WTC11 (cell line): Measurements from ENCODE around the gene OR9Q1. TPM values are rescaled to one million over a fixed set of nuclear protein-coding genes. Genes with fewer than 3 reads are reported as not detected.

ENCODE experiments used
- ATAC-seq: fragments of 200-7000 bp; cut with Tn5 transposase; 2 replicates; pipeline ENCODE4 v1.10.0; 2021; ENCODE audit warnings: mild to moderate bottlenecking, moderate library complexity
- CTCF ChIA-PET: fragments of 300-600 bp; sonication (Branson Sonifier 250); formaldehyde crosslinking; loops from one replicate; lab custom pipeline; 2021; ENCODE audit warnings: antibody characterized with exemption; lab: Charles Lee
- POLR2A ChIA-PET: fragments of 350-600 bp; sonication (Branson Sonifier 250); formaldehyde crosslinking; loops from one replicate; lab custom pipeline; 2021; ENCODE audit warnings: antibody characterized with exemption; lab: Charles Lee
- DNase-seq: peaks from one replicate; pipeline ENCODE4 v3.0.0; 2021; ENCODE audit warnings: low spot score
- H3K27ac Mint-ChIP-seq: 2 replicates; pipeline ENCODE4 v1.8.0; 2021; ENCODE audit warnings: mixed read lengths
- H3K27me3 Mint-ChIP-seq: 2 replicates; pipeline ENCODE4 v1.8.0; 2021; ENCODE audit warnings: low read depth, mild to moderate bottlenecking, moderate library complexity, mixed read lengths
- H3K36me3 Mint-ChIP-seq: 2 replicates; pipeline ENCODE4 v1.8.0; 2021; ENCODE audit warnings: mixed read lengths
- H3K4me1 Mint-ChIP-seq: 2 replicates; pipeline ENCODE4 v1.8.0; 2022; ENCODE audit warnings: mixed read lengths
- H3K4me3 Mint-ChIP-seq: 2 replicates; pipeline ENCODE4 v1.8.0; 2021; ENCODE audit warnings: mild to moderate bottlenecking, moderate library complexity, mixed read lengths
- H3K9me3 Mint-ChIP-seq: 2 replicates; pipeline ENCODE4 v1.8.0; 2021; ENCODE audit warnings: mixed read lengths
- CDX4 ChIP-seq: fragments of 250-450 bp; sonication (Bioruptor Pico); IDR thresholded peaks from 2 replicates; pipeline ENCODE4 v1.9.0; 2021; ENCODE audit warnings: moderate library complexity, mild to moderate bottlenecking, inconsistent platforms, borderline replicate concordance
- CREB1 ChIP-seq: sonication (generic); formaldehyde crosslinking; IDR thresholded peaks from 2 replicates; pipeline ENCODE4 v1.8.0; 2023; ENCODE audit warnings: mild to moderate bottlenecking, missing genetic modification reagents
- CREM ChIP-seq: sonication (generic); formaldehyde crosslinking; IDR thresholded peaks from 2 replicates; pipeline ENCODE4 v1.8.1; 2022; ENCODE audit warnings: mild to moderate bottlenecking, missing genetic modification reagents, moderate library complexity
- ELF4 ChIP-seq: sonication (generic); formaldehyde crosslinking; IDR thresholded peaks from 2 replicates; pipeline ENCODE4 v1.8.1; 2022; ENCODE audit warnings: low read depth, mild to moderate bottlenecking, moderate library complexity, missing genetic modification reagents
- EMX1 ChIP-seq: fragments of 250-450 bp; sonication (Bioruptor Pico); IDR thresholded peaks from 2 replicates; pipeline ENCODE4 v1.8.0; 2021; ENCODE audit warnings: mild to moderate bottlenecking
- FOXK1 ChIP-seq: sonication (generic); formaldehyde crosslinking; IDR thresholded peaks from 2 replicates; pipeline ENCODE4 v1.8.0; 2022; ENCODE audit warnings: mild to moderate bottlenecking, moderate library complexity, missing genetic modification reagents
- HMGXB4 ChIP-seq: sonication (generic); formaldehyde crosslinking; IDR thresholded peaks from 2 replicates; pipeline ENCODE4 v1.8.1; 2023; ENCODE audit warnings: mild to moderate bottlenecking, moderate library complexity, missing genetic modification reagents
- KAT7 ChIP-seq: sonication (generic); formaldehyde crosslinking; IDR thresholded peaks from 2 replicates; pipeline ENCODE4 v1.8.1; 2023; ENCODE audit warnings: missing genetic modification reagents, mild to moderate bottlenecking, borderline replicate concordance
- MXD4 ChIP-seq: fragments of 250-450 bp; sonication (Bioruptor Pico); IDR thresholded peaks from 2 replicates; pipeline ENCODE4 v1.8.0; 2021; ENCODE audit warnings: mild to moderate bottlenecking, moderate library complexity, borderline replicate concordance
- NFATC4 ChIP-seq: fragments of 250-450 bp; sonication (Bioruptor Pico); IDR thresholded peaks from 2 replicates; pipeline ENCODE4 v1.9.0; 2021; ENCODE audit warnings: mild to moderate bottlenecking
- NR1H2 ChIP-seq: sonication (generic); formaldehyde crosslinking; IDR thresholded peaks from 2 replicates; pipeline ENCODE4 v1.9.0; 2021; ENCODE audit warnings: mild to moderate bottlenecking, moderate library complexity, missing genetic modification reagents
- NR3C1 ChIP-seq: sonication (generic); formaldehyde crosslinking; conservative IDR thresholded peaks from 2 replicates; pipeline ENCODE4 v1.8.1; 2023; ENCODE audit warnings: low read depth, mild to moderate bottlenecking, missing genetic modification reagents
- OVOL2 ChIP-seq: fragments of 250-450 bp; sonication (Bioruptor Pico); IDR thresholded peaks from 2 replicates; pipeline ENCODE4 v1.9.0; 2021; ENCODE audit warnings: mild to moderate bottlenecking, borderline replicate concordance
- RELA ChIP-seq: sonication (generic); formaldehyde crosslinking; IDR thresholded peaks from 2 replicates; pipeline ENCODE4 v1.8.1; 2022; ENCODE audit warnings: missing genetic modification reagents, mild to moderate bottlenecking, borderline replicate concordance
- SP1 ChIP-seq: sonication (generic); formaldehyde crosslinking; conservative IDR thresholded peaks from 2 replicates; pipeline ENCODE4 v1.8.1; 2022; ENCODE audit warnings: missing genetic modification reagents
- TP53 ChIP-seq: sonication (generic); formaldehyde crosslinking; IDR thresholded peaks from 2 replicates; pipeline ENCODE4 v1.8.1; 2023; ENCODE audit warnings: mild to moderate bottlenecking, missing genetic modification reagents
- ZBTB21 ChIP-seq: sonication (generic); formaldehyde crosslinking; IDR thresholded peaks from 2 replicates; pipeline ENCODE4 v1.8.1; 2023; ENCODE audit warnings: mild to moderate bottlenecking, missing genetic modification reagents, borderline replicate concordance
- total RNA-seq: library from RNA; stranded (reverse); gene quantifications from 3 replicates; pipeline ENCODE4 v1.2.3, GENCODE V29; 2021
- TF ChIP-seq, protein P1 (sequence below): sonication (generic); formaldehyde crosslinking; IDR thresholded peaks from 2 replicates; pipeline ENCODE4 v1.8.1; 2022; ENCODE audit warnings: low read depth, missing genetic modification reagents, borderline replicate concordance
- TF ChIP-seq, protein P2 (sequence below): sonication (generic); formaldehyde crosslinking; IDR thresholded peaks from 2 replicates; pipeline ENCODE4 v1.8.1; 2023; ENCODE audit warnings: mild to moderate bottlenecking, missing genetic modification reagents, borderline replicate concordance
- TF ChIP-seq, protein P3 (sequence below): fragments of 250-450 bp; sonication (Bioruptor Pico); IDR thresholded peaks from 2 replicates; pipeline ENCODE4 v1.9.0; 2021; ENCODE audit warnings: mild to moderate bottlenecking
- TF ChIP-seq, protein P4 (sequence below): fragments of 250-450 bp; sonication (Bioruptor Pico); IDR thresholded peaks from 2 replicates; pipeline ENCODE4 v2.1.2; 2022; ENCODE audit warnings: mild to moderate bottlenecking, moderate library complexity

The OR9Q1 gene
- total RNA-seq, 1 experiment from 2014 or later, result not detected

DNA sequence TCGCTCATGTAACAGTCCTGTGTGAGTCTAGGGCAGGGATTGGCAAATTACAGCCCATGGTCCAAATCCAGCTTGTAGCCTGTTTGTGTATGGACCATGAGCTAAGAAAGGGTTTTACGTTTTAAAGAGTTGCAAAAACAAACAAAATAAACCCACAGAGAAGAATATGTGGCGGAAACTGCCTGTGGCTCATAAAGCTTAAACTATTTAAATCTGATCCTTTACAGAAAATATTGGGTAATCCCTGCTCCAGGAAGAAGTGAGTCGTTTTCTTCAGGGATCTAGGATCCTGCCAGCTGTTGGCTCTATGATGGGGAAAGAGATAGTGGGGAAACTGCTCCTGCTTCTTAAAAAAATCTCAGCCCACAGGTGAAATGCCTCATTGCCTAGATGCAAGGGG, 3.7 kb downstream of the OR9Q1 start (continued):
- TF ChIP-seq, protein P1, sequence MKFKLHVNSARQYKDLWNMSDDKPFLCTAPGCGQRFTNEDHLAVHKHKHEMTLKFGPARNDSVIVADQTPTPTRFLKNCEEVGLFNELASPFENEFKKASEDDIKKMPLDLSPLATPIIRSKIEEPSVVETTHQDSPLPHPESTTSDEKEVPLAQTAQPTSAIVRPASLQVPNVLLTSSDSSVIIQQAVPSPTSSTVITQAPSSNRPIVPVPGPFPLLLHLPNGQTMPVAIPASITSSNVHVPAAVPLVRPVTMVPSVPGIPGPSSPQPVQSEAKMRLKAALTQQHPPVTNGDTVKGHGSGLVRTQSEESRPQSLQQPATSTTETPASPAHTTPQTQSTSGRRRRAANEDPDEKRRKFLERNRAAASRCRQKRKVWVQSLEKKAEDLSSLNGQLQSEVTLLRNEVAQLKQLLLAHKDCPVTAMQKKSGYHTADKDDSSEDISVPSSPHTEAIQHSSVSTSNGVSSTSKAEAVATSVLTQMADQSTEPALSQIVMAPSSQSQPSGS (CRISPR knock-in tag), result no peak
- TF ChIP-seq TP53 (no peak), MXD4 (CRISPR knock-in tag) (no peak), CREM (CRISPR knock-in tag) (no peak), SP1 (CRISPR knock-in tag) (no peak), ELF4 (CRISPR knock-in tag) (no peak), NFATC4 (CRISPR knock-in tag) (no peak), EMX1 (CRISPR knock-in tag) (no peak), FOXK1 (no peak), NR3C1 (CRISPR knock-in tag) (no peak), OVOL2 (no peak)
- TF ChIP-seq, protein P2, sequence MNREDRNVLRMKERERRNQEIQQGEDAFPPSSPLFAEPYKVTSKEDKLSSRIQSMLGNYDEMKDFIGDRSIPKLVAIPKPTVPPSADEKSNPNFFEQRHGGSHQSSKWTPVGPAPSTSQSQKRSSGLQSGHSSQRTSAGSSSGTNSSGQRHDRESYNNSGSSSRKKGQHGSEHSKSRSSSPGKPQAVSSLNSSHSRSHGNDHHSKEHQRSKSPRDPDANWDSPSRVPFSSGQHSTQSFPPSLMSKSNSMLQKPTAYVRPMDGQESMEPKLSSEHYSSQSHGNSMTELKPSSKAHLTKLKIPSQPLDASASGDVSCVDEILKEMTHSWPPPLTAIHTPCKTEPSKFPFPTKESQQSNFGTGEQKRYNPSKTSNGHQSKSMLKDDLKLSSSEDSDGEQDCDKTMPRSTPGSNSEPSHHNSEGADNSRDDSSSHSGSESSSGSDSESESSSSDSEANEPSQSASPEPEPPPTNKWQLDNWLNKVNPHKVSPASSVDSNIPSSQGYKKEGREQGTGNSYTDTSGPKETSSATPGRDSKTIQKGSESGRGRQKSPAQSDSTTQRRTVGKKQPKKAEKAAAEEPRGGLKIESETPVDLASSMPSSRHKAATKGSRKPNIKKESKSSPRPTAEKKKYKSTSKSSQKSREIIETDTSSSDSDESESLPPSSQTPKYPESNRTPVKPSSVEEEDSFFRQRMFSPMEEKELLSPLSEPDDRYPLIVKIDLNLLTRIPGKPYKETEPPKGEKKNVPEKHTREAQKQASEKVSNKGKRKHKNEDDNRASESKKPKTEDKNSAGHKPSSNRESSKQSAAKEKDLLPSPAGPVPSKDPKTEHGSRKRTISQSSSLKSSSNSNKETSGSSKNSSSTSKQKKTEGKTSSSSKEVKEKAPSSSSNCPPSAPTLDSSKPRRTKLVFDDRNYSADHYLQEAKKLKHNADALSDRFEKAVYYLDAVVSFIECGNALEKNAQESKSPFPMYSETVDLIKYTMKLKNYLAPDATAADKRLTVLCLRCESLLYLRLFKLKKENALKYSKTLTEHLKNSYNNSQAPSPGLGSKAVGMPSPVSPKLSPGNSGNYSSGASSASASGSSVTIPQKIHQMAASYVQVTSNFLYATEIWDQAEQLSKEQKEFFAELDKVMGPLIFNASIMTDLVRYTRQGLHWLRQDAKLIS (CRISPR knock-in tag), result no peak
- TF ChIP-seq, protein P3, sequence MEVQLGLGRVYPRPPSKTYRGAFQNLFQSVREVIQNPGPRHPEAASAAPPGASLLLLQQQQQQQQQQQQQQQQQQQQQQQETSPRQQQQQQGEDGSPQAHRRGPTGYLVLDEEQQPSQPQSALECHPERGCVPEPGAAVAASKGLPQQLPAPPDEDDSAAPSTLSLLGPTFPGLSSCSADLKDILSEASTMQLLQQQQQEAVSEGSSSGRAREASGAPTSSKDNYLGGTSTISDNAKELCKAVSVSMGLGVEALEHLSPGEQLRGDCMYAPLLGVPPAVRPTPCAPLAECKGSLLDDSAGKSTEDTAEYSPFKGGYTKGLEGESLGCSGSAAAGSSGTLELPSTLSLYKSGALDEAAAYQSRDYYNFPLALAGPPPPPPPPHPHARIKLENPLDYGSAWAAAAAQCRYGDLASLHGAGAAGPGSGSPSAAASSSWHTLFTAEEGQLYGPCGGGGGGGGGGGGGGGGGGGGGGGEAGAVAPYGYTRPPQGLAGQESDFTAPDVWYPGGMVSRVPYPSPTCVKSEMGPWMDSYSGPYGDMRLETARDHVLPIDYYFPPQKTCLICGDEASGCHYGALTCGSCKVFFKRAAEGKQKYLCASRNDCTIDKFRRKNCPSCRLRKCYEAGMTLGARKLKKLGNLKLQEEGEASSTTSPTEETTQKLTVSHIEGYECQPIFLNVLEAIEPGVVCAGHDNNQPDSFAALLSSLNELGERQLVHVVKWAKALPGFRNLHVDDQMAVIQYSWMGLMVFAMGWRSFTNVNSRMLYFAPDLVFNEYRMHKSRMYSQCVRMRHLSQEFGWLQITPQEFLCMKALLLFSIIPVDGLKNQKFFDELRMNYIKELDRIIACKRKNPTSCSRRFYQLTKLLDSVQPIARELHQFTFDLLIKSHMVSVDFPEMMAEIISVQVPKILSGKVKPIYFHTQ (CRISPR knock-in tag), result no peak

- no peak for ATAC-seq
- TF ChIP-seq, protein P4, sequence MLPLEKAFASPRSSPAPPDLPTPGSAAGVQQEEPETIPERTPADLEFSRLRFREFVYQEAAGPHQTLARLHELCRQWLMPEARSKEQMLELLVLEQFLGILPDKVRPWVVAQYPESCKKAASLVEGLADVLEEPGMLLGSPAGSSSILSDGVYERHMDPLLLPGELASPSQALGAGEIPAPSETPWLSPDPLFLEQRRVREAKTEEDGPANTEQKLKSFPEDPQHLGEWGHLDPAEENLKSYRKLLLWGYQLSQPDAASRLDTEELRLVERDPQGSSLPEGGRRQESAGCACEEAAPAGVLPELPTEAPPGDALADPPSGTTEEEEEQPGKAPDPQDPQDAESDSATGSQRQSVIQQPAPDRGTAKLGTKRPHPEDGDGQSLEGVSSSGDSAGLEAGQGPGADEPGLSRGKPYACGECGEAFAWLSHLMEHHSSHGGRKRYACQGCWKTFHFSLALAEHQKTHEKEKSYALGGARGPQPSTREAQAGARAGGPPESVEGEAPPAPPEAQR (CRISPR knock-in tag), result no peak
- no peak for TF ChIP-seq RELA
- no peak for TF ChIP-seq NR1H2 (CRISPR knock-in tag)
- no peak for TF ChIP-seq KAT7 (CRISPR knock-in tag)
- TF ChIP-seq ZBTB21 (CRISPR knock-in tag), result no peak
- no peak for TF ChIP-seq CDX4
- TF ChIP-seq SP1 (CRISPR knock-in tag), result no peak
- TF ChIP-seq HMGXB4 (CRISPR knock-in tag), result no peak
- no peak for TF ChIP-seq CREB1 (CRISPR knock-in tag)
- TF ChIP-seq, all 79 proteins: peak for 0
- Mint-ChIP-seq H3K4me3 (no peak overlapping the region), H3K36me3 (no peaks in the 10 kb centered on the region), H3K27ac (no peak overlapping the region), H3K9me3 (peaks cover 11% of the 10 kb centered on the region), H3K27me3 (peaks cover 3% of the 10 kb centered on the region; the same call in 1 of the 2 replicates), H3K4me1 (no peaks in the 10 kb centered on the region)
- POLR2A ChIA-PET, result no interaction called here
- no peak for DNase-seq
- CTCF ChIA-PET, result no interaction called here
Observed at GRCh38 chr11:58028687-58029411, 5.2 kb downstream of the OR9Q1 start.
